Skeletal muscle satellite cell (primary cell): ENCODE results near the gene ITGBL1. TPM values are rescaled to one million over a fixed set of nuclear protein-coding genes. Genes with fewer than 3 reads are reported as not detected.

Experiments
- H3K27me3 ChIP-seq: 2 replicates; pipeline ENCODE4 v1.7.0; 2013; ENCODE audit warnings: low read length; ENCODE audit not compliant: control insufficient read depth, insufficient read depth
- H3K36me3 ChIP-seq: 2 replicates; pipeline ENCODE4 v1.7.0; 2013; ENCODE audit warnings: mild to moderate bottlenecking, control low read depth, low read length; ENCODE audit not compliant: insufficient read depth
- H3K4me1 ChIP-seq: 2 replicates; pipeline ENCODE4 v1.7.0; 2013; ENCODE audit warnings: low read length; ENCODE audit not compliant: control insufficient read depth, insufficient read depth
- H3K4me2 ChIP-seq: 2 replicates; pipeline ENCODE4 v1.7.0; 2013; ENCODE audit warnings: mild to moderate bottlenecking, low read length
- H3K4me3 ChIP-seq: 2 replicates; pipeline ENCODE4 v1.7.0; 2013; ENCODE audit warnings: low read length
- H3K9ac ChIP-seq: 2 replicates; pipeline ENCODE4 v1.7.0; 2013; ENCODE audit warnings: mild to moderate bottlenecking, low read depth, low read length, moderate library complexity
- H3K9me3 ChIP-seq: replicated peaks from 2 replicates; pipeline ENCODE4 v1.7.0; 2013; ENCODE audit warnings: mild to moderate bottlenecking, control low read depth, low read length
- total RNA-seq: library from RNA; depleted of rRNA; stranded (reverse); fragments of >200 nt; gene quantifications from 2 replicates; pipeline ENCODE4 v1.2.3, GENCODE V29; 2012; rRNA removed

Gene ITGBL1, protein sequence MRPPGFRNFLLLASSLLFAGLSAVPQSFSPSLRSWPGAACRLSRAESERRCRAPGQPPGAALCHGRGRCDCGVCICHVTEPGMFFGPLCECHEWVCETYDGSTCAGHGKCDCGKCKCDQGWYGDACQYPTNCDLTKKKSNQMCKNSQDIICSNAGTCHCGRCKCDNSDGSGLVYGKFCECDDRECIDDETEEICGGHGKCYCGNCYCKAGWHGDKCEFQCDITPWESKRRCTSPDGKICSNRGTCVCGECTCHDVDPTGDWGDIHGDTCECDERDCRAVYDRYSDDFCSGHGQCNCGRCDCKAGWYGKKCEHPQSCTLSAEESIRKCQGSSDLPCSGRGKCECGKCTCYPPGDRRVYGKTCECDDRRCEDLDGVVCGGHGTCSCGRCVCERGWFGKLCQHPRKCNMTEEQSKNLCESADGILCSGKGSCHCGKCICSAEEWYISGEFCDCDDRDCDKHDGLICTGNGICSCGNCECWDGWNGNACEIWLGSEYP
- 44.1 and 44.4 TPM in 2 replicates for total RNA-seq

DNA sequence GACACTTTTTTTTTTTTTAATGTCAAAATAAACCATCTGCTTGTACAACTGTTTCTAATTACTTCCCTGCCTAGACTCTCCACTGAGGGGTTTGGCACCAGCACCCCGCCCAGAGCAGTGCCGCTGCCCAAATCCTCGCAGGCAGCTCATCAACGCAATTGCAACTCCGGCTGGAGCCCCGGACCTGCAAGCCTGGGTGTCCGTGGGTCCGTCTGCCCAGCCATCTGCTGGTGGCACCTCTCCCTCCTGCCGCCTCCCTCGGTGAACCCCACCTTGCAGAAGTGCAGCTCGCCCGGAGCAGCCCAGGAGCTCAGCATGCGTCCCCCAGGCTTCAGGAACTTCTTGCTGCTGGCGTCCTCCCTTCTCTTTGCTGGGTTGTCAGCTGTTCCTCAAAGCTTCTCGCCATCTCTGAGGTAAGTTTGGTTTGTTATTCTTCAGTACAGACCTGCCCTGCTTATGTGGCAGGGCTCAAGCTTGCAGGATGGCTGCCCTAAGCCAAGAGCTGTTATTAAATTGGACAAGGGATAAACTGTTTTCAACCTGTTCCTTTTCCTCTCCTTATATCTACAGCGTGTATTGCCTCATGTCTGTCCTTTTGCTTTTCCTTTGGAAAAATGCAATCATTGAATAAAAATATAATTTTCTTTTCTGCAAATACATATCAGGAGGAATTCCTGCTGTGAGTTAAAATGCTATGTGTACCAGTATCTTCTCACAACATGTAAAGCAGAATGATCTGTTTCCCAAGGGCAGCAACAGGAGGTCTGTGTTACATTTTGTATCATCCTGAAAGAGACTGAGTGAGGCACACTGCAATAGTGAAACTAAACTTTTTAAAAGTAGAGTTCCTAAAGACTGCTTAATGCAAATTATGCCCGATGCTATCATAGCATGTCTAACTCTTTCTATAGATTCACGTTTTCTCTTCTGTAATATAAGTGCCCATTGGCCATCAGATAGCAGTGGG is at the start of gene ITGBL1:
Gene ITGBL1, plus strand, starts transcription at position 157 of the 967 bp plus-strand sequence. Its CDS starts 159 bp downstream, at position 316.
- Histone ChIP-seq H3K4me2 (peak within 1 kb of the TSS; percentile 89), H3K4me1 (peaks cover 52% of the 10 kb centered on the region), H3K4me3 (peak within 1 kb of the TSS; percentile 96), H3K9ac (peak within 1 kb of the TSS; percentile 94), H3K36me3 (peaks cover 16% of the 10 kb centered on the region), H3K27me3 (no peaks in the 10 kb centered on the region), H3K9me3 (no peaks in the 10 kb centered on the region)

DNA sequence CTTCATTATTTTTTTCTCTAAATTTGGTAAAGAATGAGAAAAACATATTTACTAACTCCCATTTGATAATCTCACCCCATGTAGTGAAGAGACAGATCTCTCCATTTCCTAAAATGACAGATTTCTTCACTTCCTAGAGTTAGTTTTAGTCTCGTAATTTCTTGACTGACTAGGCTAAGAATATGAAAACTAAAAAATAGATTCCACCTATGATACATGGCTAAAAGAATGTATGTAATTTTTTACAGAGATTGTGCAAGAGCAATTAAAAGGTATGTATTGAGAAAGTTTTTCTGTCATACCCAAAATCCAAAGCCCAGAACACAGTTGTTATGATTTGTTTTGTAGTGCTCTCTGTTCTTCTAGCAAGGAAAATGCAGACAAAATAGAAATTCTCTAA is 45.7 kb upstream of the ITGBL1 start:
- Histone ChIP-seq H3K4me1 (peaks cover 26% of the 10 kb centered on the region), H3K9ac (peak overlapping the region; percentile 62), H3K4me2 (peak overlapping the region; percentile 45), H3K27me3 (no peaks in the 10 kb centered on the region), H3K9me3 (no peaks in the 10 kb centered on the region), H3K4me3 (no peak overlapping the region), H3K36me3 (no peaks in the 10 kb centered on the region)

DNA sequence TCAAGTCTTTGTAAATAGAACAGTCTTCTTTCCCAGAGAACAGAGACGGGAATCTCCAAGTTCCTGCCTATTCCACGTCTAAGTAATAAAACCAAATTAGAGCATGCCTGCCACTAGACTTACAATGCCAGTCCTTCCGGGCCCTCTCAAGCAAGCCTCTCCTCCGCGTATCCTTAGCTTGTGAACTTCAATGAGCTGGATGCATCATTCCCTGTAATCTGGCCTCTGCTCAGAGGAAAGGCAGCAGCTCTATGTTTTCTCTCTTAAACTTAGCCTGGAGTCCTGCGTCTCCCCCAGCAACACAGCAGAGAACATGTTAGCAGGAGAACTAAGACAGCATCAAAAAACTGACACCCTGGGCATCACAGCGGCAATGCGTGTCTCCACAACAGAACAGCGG is 44.3 kb upstream of the ITGBL1 start:
- peak overlapping the region; percentile 45 for H3K4me2 ChIP-seq
- H3K9ac ChIP-seq, result no peak overlapping the region
- no peaks in the 10 kb centered on the region for H3K27me3 ChIP-seq
- H3K9me3 ChIP-seq, result no peaks in the 10 kb centered on the region
- H3K4me1 ChIP-seq, result peaks cover 26% of the 10 kb centered on the region
- H3K4me3 ChIP-seq, result no peak overlapping the region
- H3K36me3 ChIP-seq, result no peaks in the 10 kb centered on the region

DNA sequence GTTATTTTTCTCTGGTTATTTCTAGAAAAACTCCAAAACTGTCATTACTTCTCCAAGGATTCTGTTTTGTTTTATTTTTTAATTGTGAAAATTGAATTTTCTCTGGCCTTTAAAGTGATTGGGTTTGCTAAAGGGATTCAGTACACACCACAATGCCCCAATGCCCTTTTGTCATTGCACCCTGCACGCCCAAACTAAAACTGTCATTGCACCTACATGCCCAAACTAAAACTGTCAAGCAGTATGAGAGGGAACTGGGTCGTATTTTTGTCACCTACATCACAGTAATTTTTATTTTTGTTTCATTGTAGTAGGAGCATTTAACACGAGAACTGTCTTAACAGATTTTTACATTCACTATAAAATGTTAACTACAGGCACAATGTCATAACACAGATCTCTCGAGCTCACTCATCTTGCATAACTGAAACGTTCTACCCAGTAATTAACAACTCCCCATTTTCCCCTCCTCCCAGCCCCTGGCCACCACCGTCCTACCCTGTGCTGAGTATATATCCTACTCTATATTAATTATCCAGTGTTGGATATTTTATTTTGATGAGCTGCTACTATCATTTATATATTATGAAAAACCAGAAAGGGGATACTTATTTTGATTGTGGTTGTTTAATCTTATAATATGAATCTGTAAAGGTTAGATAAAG is 43.4 kb upstream of the ITGBL1 start:
- no peaks in the 10 kb centered on the region for H3K36me3 ChIP-seq
- H3K4me3 ChIP-seq, result no peak overlapping the region
- no peaks in the 10 kb centered on the region for H3K9me3 ChIP-seq
- H3K9ac ChIP-seq, result no peak overlapping the region
- no peak overlapping the region for H3K4me2 ChIP-seq
- H3K27me3 ChIP-seq, result no peaks in the 10 kb centered on the region
- peaks cover 26% of the 10 kb centered on the region for H3K4me1 ChIP-seq

DNA sequence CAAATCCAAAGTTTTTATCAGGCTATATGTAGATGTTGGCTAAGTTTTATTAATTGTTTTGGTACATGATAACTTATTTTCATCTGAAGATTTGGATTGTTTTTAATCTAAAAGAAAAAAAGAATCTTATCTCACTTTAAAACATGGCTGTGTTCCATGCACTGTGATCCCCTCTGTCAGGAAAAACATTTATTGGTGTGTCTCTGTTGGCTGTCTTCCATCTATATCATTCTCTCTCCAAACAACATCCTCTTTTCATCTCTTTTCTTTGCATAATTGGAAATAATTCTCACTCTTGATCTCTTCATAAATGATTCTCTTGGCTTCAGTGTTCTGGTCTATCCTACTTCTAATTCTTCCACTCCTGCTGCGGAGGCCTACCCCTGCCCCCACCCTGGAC is 40.4 kb upstream of the ITGBL1 start:
- Histone ChIP-seq H3K4me3 (no peak overlapping the region), H3K4me1 (peaks cover 19% of the 10 kb centered on the region), H3K9me3 (no peaks in the 10 kb centered on the region), H3K36me3 (no peaks in the 10 kb centered on the region), H3K9ac (no peak overlapping the region), H3K4me2 (no peak overlapping the region), H3K27me3 (no peaks in the 10 kb centered on the region)

DNA sequence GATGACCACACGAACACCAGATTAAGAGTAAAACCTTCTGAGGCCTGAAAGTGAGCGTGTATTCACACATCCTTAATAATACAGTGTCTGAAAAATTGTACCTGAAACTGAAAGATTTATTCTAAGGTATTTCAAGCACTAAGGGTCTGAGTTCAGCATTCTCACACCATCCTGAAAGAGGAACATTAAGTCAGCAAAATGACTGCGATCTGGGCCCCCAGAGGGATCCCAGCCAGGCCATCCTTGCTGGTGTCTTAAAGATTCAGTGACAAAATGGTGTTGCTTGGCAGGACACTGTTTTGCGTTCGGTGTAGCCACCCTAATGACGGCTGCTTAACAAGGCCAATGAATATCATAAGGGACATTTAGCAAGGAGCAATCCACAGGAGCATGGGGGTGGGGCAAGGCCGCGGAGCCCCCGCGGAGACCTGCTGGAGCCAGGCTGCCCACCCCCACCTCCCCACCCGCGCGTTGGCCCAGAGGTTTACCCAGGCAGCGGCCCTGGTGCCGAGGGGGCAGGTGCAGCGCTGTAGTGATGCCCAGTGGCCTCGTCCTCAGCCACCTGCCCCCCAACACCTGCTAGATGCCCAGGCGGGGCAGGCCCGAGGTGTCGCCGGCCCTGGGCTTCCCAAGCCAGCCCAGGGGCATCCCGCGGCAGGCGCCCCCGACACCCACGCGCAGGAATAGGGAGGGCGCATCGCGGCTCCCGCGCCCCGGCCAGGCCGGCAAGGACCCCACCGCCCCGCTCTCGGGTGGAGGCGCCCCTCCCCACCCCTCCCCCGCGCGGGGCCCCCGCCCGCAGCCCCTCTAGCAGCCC is 36.9 kb upstream of the ITGBL1 start:
- no peaks in the 10 kb centered on the region for H3K36me3 ChIP-seq
- no peaks in the 10 kb centered on the region for H3K27me3 ChIP-seq
- H3K9me3 ChIP-seq, result no peaks in the 10 kb centered on the region
- peak overlapping the region; percentile 97 for H3K4me2 ChIP-seq
- peaks cover 10% of the 10 kb centered on the region for H3K4me1 ChIP-seq
- H3K4me3 ChIP-seq, result peak overlapping the region; percentile 82
- no peak overlapping the region for H3K9ac ChIP-seq

DNA sequence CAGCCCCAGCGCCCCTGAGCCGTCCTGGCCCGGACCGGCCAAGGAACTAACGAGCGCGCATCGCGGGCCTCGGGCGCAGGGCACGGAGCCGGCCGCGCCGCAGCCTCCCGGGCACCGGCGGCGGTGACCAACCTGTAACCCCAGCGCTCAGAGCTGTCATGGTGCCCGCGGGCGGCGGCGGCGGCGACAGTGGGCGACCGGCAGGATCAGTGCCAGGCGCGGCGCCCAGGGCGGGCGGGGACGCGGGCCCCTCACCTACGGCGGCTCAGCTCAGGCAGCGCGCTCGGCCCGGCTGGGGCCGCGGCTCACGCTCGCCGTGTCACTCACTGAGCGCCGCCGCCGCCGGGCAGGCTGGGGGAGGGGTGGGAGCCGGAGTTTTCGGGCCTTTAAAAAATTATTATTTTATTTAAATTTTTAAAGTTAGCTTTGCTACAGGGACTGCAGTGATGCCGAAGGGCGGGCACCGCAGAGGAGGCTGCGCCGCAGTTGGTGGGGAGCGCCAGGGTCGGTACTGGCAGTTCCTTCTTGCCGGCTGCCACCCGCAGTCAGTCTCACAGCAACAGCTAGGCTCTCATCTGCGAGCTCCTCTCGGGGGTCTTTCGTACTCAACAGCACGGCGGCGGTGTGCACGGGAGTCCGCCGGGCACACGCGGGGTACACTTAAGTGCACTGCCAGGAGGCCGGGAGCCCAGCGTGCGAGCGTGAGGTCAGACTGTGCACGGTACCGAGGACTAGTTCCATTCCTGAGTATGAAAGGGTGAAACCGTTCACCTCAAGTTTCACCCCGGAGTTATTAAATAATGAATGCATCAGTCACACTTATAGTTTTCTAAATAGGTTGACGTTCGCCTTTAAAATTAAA is 36.1 kb upstream of the ITGBL1 start, which contains the start of gene NALCN:
Gene NALCN, minus strand, starts transcription at position 328 of the 862 bp plus-strand sequence. CDS start 17,382 bp downstream, outside the sequence.
- Histone ChIP-seq H3K9me3 (no peaks in the 10 kb centered on the region), H3K27me3 (no peaks in the 10 kb centered on the region), H3K4me3 (peak within 1 kb of the TSS; percentile 82), H3K36me3 (no peaks in the 10 kb centered on the region), H3K4me2 (peak within 1 kb of the TSS; percentile 97), H3K4me1 (peaks cover 10% of the 10 kb centered on the region), H3K9ac (peak within 1 kb of the TSS; percentile 79)

DNA sequence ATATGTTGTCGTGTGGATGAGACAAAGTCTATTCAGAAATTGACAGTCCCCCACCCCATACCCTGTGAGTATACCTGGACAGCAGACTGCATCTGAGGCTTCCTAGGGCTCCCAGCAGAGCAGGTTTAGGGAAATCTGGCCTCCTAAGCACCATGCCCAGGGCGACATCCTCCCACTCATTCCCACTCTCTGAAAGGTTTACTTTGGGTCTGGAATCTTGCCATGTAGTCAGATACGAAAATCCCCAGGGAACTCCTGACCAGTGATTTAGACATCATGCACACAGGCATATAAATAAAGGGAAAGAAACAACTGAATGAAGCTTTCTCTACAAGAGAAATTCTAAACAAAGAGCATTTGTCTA is 35.5 kb upstream of the ITGBL1 start:
- Histone ChIP-seq H3K27me3 (no peaks in the 10 kb centered on the region), H3K9me3 (no peaks in the 10 kb centered on the region), H3K4me1 (peaks cover 10% of the 10 kb centered on the region), H3K4me3 (peak overlapping the region; percentile 82), H3K4me2 (peak overlapping the region; percentile 97), H3K36me3 (no peaks in the 10 kb centered on the region), H3K9ac (peak overlapping the region; percentile 79)

DNA sequence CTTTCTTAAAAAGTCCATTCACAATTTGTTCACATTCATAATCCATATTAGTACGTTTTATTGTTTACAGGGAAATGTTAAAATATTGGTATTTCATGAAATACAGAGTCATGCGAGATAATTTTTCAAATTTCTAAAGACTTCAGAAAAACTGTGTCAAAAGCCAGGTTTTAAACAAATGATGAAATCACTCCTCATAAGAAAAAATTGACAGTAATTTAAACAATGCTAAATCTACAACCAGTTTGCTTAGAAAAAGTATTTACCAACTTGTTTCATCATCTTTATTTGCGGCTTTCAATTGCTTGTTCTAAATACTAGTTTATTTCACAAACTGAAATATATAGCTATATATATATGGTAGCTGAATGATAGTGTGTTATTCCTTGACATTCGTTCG is 35.0 kb upstream of the ITGBL1 start:
- peaks cover 10% of the 10 kb centered on the region for H3K4me1 ChIP-seq
- no peak overlapping the region for H3K9ac ChIP-seq
- no peaks in the 10 kb centered on the region for H3K27me3 ChIP-seq

DNA sequence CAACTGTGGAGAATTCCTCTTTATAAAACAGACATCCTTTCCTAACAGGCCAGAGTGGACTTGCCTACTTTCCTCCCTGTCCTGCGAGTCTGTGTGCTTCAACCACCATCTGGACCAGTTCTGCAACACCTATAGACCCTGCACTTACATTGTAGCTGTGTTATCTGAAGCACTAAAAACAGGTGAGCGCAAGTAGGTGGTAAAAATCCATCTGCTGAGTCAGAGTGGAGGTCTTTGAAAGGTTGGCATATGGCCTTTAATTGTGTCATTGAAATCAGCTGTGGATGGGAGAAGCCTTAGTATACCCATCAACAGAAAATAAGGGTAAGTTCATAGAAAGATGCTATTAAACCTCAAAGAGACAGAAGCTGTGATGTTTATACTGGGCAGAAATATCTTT is 28.6 kb upstream of the ITGBL1 start:
- Histone ChIP-seq H3K4me2 (no peak overlapping the region), H3K4me3 (no peak overlapping the region), H3K9ac (no peak overlapping the region), H3K4me1 (peaks cover 11% of the 10 kb centered on the region), H3K27me3 (no peaks in the 10 kb centered on the region), H3K36me3 (no peaks in the 10 kb centered on the region), H3K9me3 (no peaks in the 10 kb centered on the region)

More for the DNA sequence above, 35.0 kb upstream of the ITGBL1 start:
- H3K36me3 ChIP-seq, result no peaks in the 10 kb centered on the region
- no peaks in the 10 kb centered on the region for H3K9me3 ChIP-seq
- H3K4me2 ChIP-seq, result no peak overlapping the region
- H3K4me3 ChIP-seq, result no peak overlapping the region
